K562 (cell line): Measurements from ENCODE around the gene SMIM22. TPM values are rescaled to one million over a fixed set of nuclear protein-coding genes. Genes with fewer than 3 reads are reported as not detected.

ENCODE experiments used
- DNMT1 ChIP-seq: fragments of 450-650 bp; IDR thresholded peaks from 2 replicates; pipeline ENCODE4 v1.6.1; 2016; ENCODE audit warnings: antibody characterized with exemption, mild to moderate bottlenecking
- GMEB1 ChIP-seq: fragments of 250-450 bp; sonication (Bioruptor Pico); IDR thresholded peaks from 2 replicates; pipeline ENCODE4 v1.4.0; 2020; ENCODE audit warnings: mild to moderate bottlenecking
- KLF1 ChIP-seq: fragments of 450-650 bp; IDR thresholded peaks from 2 replicates; pipeline ENCODE4 v1.6.1; 2016; ENCODE audit warnings: missing genetic modification characterization, missing compliant biosample characterization
- RFX5 ChIP-seq: IDR thresholded peaks from 2 replicates; pipeline ENCODE4 v1.6.1; 2011; ENCODE audit warnings: low read depth, mild to moderate bottlenecking, improper control_type of control experiment, low read length
- TCF3 ChIP-seq: sonication (generic); formaldehyde crosslinking; IDR thresholded peaks from 2 replicates; pipeline ENCODE4 v1.4.0; 2020; ENCODE audit warnings: mild to moderate bottlenecking, missing genetic modification reagents
- TCFL5 ChIP-seq: fragments of 250-450 bp; sonication (Bioruptor Pico); conservative IDR thresholded peaks from 2 replicates; pipeline ENCODE4 v1.6.1; 2021; ENCODE audit warnings: mild to moderate bottlenecking, moderate library complexity, matching md5 sums
- TEAD1 ChIP-seq, 2 experiments: fragments of 450-650 bp in 1 of 2; sonication (generic) in 1 of 2; formaldehyde crosslinking; IDR thresholded peaks; 2 replicates each; pipeline versions ENCODE4 v1.4.0 to v1.8.0; 2020 to 2022; ENCODE audit warnings: mild to moderate bottlenecking in 2 of 2, missing genetic modification reagents in 1 of 2
- THRB ChIP-seq: fragments of 450-650 bp; formaldehyde crosslinking; conservative IDR thresholded peaks from 2 replicates; pipeline ENCODE4 v1.4.0; 2022; ENCODE audit warnings: mild to moderate bottlenecking, missing genetic modification characterization
- ZNF354B ChIP-seq: fragments of 250-450 bp; sonication (Bioruptor Pico); IDR thresholded peaks from 2 replicates; pipeline ENCODE4 v1.4.0; 2020
- polyA plus RNA-seq, 8 experiments: library from polyadenylated mRNA; depleted of rRNA in 4 of 8; stranded (reverse) in 5 of 8; unstranded in 3 of 8; fragments of >200 nt; fragmentation: Nextera tagmentation in 2 of 8; fragmentation: Illumina TruSeq in 1 of 8; extraction: Ambion mirVana in 2 of 8; extraction: Trizol in 1 of 8; gene quantifications; 2 replicates each; pipeline versions ENCODE4 v1.2.1 to v1.2.3, GENCODE V29; 2011 to 2014; ENCODE audit warnings: inconsistent platforms in 1 of 8, missing spikeins in 1 of 8
- total RNA-seq, 7 experiments: library from RNA; depleted of rRNA in 6 of 7; stranded (reverse); fragments of >200 nt in 6 of 7; fragmentation: Illumina TruSeq in 2 of 7; extraction: Trizol in 2 of 7; gene quantifications; 2 replicates each; pipeline versions ENCODE4 v1.2.1 to v1.2.3, GENCODE V29; 2011 to 2021; ENCODE audit warnings: low replicate concordance in 1 of 7

SMIM22 gene
- total and polyA plus RNA-seq, 9 of the 15 experiments (the other 6 are each of a cell fraction or from before 2014, with no cell fraction given), result not detected

GRCh38 chr16:4828567-4829321 lies 33.6 kb downstream of the SMIM22 start (continued):
- TF ChIP-seq RFX5, result no peak
- TF ChIP-seq ZNF354B (CRISPR knock-in tag), result no peak
- no peak for TF ChIP-seq TEAD1 (CRISPR knock-in tag; IDR thresholded peaks at IDR 0.05)
- TF ChIP-seq GMEB1, result no peak
- TF ChIP-seq THRB (CRISPR knock-in tag), result no peak
- no peak for TF ChIP-seq DNMT1
- no peak for TF ChIP-seq TCF3
- TF ChIP-seq TCFL5 (CRISPR knock-in tag), result no peak
- TF ChIP-seq KLF1 (tag), result no peak
